Measurements from ENCODE around the gene TLR2. TPM values are rescaled to one million over a fixed set of nuclear protein-coding genes. Genes with fewer than 3 reads are reported as not detected.

Gene TLR2
- total RNA-seq, 1 donor from 2014 or later, result 19.1 TPM

DNA sequence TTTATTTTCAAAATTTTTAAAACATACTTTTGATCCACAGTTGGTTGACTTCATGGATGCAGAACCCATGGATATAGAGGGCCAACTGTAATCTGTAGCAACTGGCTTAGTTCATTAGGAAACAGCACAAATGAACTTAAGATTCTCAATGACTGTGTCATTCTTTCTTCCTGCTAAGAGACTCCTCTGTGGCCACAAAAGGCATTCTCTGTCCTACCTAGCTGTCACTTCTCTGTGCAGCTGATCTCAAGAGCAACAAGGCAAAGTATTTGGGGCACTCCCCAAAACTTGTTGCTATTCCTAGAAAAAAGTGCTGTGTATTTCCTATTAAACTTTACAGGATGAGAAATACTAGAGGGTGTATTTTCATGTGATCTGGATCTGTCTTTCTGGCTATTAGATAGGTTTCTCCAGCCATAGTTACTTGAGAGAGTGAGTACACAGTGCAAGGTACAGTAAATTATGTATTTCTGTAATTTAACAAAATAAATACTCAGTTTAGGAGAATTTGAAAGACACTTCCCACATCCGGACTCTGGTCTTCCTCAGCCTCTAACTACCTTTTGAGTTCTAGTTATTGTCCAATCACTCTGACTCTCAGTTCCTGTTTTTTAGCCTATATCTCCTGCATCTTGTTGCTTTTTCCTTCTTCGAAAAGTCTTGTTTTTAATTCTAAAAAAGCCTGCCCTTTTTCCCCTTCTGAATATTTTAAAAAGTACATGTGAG lies 21.8 kb downstream of the TLR2 start:
- Histone ChIP-seq H3K9me3 (no peaks in the 10 kb centered on the region), H3K4me1 (no peaks in the 10 kb centered on the region), H3K4me3 (no peak overlapping the region), H3K36me3 (peaks cover 3 to 6% of the 10 kb centered on the region in 2 donors), H3K27me3 (no peaks in the 10 kb centered on the region), H3K27ac (no peak overlapping the region)
- TF ChIP-seq CTCF (IDR thresholded peaks at IDR 0.05), result no peak
- intact Hi-C loops (cut with DNase I), result no loop called here
- no peak for DNase-seq (ENCODE audit: low spot score in 2 of 2)

DNA sequence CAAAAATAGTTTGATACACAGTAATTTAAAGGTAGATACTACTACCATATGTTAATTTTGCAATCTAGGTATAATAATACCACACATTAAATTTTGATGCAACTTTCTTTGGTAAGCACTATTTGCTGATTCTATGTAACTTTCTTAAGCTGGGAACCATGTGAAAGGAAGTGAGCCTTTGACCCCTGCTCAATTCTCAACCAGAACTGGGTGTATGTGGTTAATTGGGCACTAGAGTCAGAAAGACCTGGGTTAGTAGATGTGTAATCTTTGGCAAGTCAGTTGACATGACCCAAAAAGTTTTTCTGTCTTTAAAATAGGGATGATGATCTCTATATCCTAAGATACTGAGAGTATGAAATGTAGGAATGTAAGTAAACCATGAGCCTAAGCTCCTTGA lies 22.4 kb downstream of the TLR2 start:
- no peak for DNase-seq (ENCODE audit: low spot score in 2 of 2)
- Histone ChIP-seq H3K4me3 (no peak overlapping the region), H3K4me1 (no peaks in the 10 kb centered on the region), H3K36me3 (peaks cover 3 to 6% of the 10 kb centered on the region in 2 donors), H3K27me3 (no peaks in the 10 kb centered on the region), H3K9me3 (no peaks in the 10 kb centered on the region), H3K27ac (no peak overlapping the region)
- TF ChIP-seq CTCF (IDR thresholded peaks at IDR 0.05), result no peak
- intact Hi-C loops (cut with DNase I), result no loop called here

DNA sequence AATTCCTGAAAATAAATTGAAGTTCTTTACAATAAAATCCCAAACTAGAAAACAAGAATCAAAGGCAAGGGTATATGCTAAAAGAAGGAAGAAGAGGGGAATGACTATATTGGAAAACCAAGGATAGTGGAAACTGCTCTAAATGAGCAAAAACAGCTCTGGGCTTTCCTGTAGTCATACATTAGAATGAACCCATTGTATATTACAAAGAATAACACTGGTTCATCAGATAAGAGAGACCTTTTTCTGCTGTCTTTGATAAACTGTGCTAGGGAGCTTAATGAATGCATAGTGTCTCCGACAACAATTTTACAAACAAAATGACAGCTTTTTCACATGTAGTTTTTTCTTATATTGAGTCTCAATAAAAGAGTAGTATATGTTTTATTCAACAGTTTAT lies 26.6 kb downstream of the TLR2 start:
- DNase-seq (ENCODE audit: low spot score in 2 of 2), result no peak
- no peak overlapping the region for H3K4me3 ChIP-seq
- intact Hi-C loops (cut with DNase I), result no loop called here
- H3K27me3 ChIP-seq, result no peaks in the 10 kb centered on the region
- H3K27ac ChIP-seq, result no peak overlapping the region
- H3K4me1 ChIP-seq, result peaks cover 0 to 4% of the 10 kb centered on the region in 2 donors
- no peak for TF ChIP-seq CTCF (IDR thresholded peaks at IDR 0.05)
- no peaks in the 10 kb centered on the region for H3K9me3 ChIP-seq
- no peaks in the 10 kb centered on the region for H3K36me3 ChIP-seq

DNA sequence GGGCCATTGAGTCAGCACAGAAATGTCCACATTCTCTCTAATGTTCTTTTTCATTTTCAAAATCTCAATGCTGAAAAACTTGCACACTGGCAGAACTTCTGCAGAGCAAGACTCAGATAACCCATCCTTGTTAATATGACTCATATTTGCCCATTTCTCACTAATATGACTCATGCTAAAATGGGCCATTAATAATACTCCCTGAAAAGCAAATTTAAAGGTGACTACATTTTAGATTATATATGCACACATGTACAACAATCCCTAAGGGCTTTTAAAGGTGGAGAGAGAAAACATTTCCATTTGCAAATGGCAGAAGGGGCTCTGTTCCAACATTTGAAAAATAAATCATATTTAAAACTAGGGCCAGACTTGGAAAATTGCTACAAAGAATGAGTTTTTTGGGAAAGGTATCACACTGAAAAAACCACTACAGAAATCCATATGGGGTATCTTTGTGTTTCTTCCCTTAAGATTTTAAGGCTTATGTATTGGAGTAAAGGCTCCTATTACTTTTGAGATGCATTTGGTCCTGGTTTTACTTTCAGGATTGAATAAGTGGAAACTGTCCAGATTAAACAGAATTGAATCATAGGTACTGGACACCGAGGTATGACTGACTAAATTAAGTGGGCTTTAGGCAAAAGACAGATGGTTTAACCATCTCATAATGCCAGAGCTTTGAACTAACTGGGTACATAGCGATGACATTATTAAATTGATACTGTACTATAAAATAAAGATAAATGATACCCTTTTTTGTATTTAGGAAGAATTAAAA lies 30.0 kb downstream of the TLR2 start:
- intact Hi-C loops (cut with DNase I), result no loop called here
- peaks cover 0 to 4% of the 10 kb centered on the region in 2 donors for H3K4me1 ChIP-seq
- no peak overlapping the region for H3K27ac ChIP-seq
- no peak for TF ChIP-seq CTCF (IDR thresholded peaks at IDR 0.05)
- no peak for DNase-seq (ENCODE audit: low spot score in 2 of 2)
- no peaks in the 10 kb centered on the region for H3K9me3 ChIP-seq
- no peaks in the 10 kb centered on the region for H3K36me3 ChIP-seq
- no peaks in the 10 kb centered on the region for H3K27me3 ChIP-seq
- H3K4me3 ChIP-seq, result no peak overlapping the region

GRCh38 chr4:153722036-153722435 lies 38.0 kb downstream of the TLR2 start:
- H3K4me1 ChIP-seq, result no peaks in the 10 kb centered on the region
- no peaks in the 10 kb centered on the region for H3K9me3 ChIP-seq
- no peaks in the 10 kb centered on the region for H3K27me3 ChIP-seq
- intact Hi-C loops (cut with DNase I), result no loop called here
- DNase-seq (ENCODE audit: low spot score in 2 of 2), result no peak
- H3K27ac ChIP-seq, result no peak overlapping the region
- H3K36me3 ChIP-seq, result no peaks in the 10 kb centered on the region
- TF ChIP-seq CTCF (IDR thresholded peaks at IDR 0.05), result no peak
- no peak overlapping the region for H3K4me3 ChIP-seq

Data from ascending aorta (tissue), 2 donors.